Measurements from ENCODE around the gene GABRB1. TPM values are rescaled to one million over a fixed set of nuclear protein-coding genes. Genes with fewer than 3 reads are reported as not detected.

GABRB1 gene
- total and polyA plus RNA-seq, 2 experiments from 2014 or later, result 0.26 to 0.97 TPM

DNA sequence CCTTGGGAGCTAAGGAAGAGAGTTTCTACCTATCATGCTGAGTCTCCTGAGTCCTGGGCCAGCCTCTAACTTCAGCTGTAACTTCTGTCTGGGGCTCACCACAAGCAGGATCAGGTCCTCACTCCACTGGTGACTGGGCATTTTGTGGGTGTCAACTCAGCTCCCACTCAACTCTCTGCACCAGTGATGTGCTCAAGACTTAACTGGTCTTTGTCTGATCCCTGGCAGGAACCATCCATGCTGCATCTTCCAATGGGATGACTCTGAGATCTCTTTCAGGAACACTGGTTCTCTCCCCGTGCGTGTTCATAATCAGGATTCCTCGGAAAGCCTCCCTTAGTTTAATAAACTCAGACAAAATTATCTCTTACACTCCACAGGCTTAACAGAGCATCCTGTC, 349.8 kb downstream of the GABRB1 start:
- peaks cover 7% of the 10 kb centered on the region; the same call in 2 of the 3 replicates for H3K9me3 Mint-ChIP-seq
- Histone ChIP-seq H3K27ac (ENCODE audit: low read depth) (no peak overlapping the region), H3K4me1 (ENCODE audit: insufficient read depth) (no peaks in the 10 kb centered on the region), H3K36me3 (ENCODE audit: insufficient read depth) (no peaks in the 10 kb centered on the region), H3F3A (replicated peaks; ENCODE audit: low read depth) (no peaks in the 10 kb centered on the region), H3K4me2 (no peak overlapping the region), H4K20me1 (replicated peaks; ENCODE audit: insufficient read depth) (no peaks in the 10 kb centered on the region), H3K9me2 (ENCODE audit: insufficient read depth) (no peaks in the 10 kb centered on the region), H2AFZ (no peak overlapping the region), H3K79me2 (replicated peaks; ENCODE audit: insufficient read depth) (no peaks in the 10 kb centered on the region), H3K27me3 (ENCODE audit: insufficient read depth) (no peaks in the 10 kb centered on the region), H3K4me3 (no peak overlapping the region)
- DNase-seq (ENCODE audit: low spot score) (no peak), ATAC-seq (no peak)
- H3K27ac Mint-ChIP-seq, result no peak overlapping the region
- no peak overlapping the region for H3K4me3 Mint-ChIP-seq
- no peaks in the 10 kb centered on the region for H3K36me3 Mint-ChIP-seq (ENCODE audit: low read depth)
- H3K4me1 Mint-ChIP-seq, result no peaks in the 10 kb centered on the region
- TF ChIP-seq NANOG (IDR thresholded peaks at IDR 0.05; ENCODE audit: borderline replicate concordance), result no peak
- peaks cover 2% of the 10 kb centered on the region for H3K27me3 Mint-ChIP-seq (ENCODE audit: insufficient read depth, low read depth, poor library complexity)

DNA sequence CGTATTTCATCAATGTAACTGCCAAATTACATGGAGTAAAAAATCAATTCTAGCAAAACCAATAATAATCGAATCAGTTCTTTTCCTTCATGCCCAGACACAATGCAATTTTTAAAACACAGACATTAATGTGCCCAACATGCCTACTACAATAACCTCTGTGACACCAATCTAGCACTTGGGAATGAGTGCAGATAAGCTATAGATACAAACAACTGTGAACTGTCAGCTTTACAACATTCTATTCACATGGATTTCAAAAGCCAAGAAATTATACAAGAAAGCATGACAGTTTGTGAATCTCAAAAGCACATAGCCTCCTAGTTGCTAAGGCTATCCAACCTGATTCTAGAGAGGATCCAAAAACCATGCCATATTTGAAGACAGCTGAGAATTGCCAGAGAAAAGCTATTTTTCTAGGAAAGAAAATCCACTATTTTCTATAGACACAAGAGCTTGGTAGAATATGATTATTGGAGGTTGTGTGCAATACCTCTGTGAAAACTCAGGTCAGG, 351.5 kb downstream of the GABRB1 start:
- H3K9me3 Mint-ChIP-seq, result no peaks in the 10 kb centered on the region
- Histone ChIP-seq H3K27ac (ENCODE audit: low read depth) (no peak overlapping the region), H3K4me1 (ENCODE audit: insufficient read depth) (no peaks in the 10 kb centered on the region), H3K4me2 (no peak overlapping the region), H3F3A (replicated peaks; ENCODE audit: low read depth) (no peaks in the 10 kb centered on the region), H3K27me3 (ENCODE audit: insufficient read depth) (no peaks in the 10 kb centered on the region), H3K36me3 (ENCODE audit: insufficient read depth) (no peaks in the 10 kb centered on the region), H2AFZ (no peak overlapping the region), H3K4me3 (no peak overlapping the region), H3K79me2 (replicated peaks; ENCODE audit: insufficient read depth) (no peaks in the 10 kb centered on the region), H4K20me1 (replicated peaks; ENCODE audit: insufficient read depth) (no peaks in the 10 kb centered on the region), H3K9me2 (ENCODE audit: insufficient read depth) (no peaks in the 10 kb centered on the region)
- H3K36me3 Mint-ChIP-seq (ENCODE audit: low read depth), result no peaks in the 10 kb centered on the region
- H3K27ac Mint-ChIP-seq, result no peak overlapping the region
- DNase-seq (ENCODE audit: low spot score) (no peak), ATAC-seq (no peak)
- no peak overlapping the region for H3K4me3 Mint-ChIP-seq
- no peaks in the 10 kb centered on the region for H3K4me1 Mint-ChIP-seq
- no peaks in the 10 kb centered on the region for H3K27me3 Mint-ChIP-seq (ENCODE audit: insufficient read depth, low read depth, poor library complexity)
- TF ChIP-seq STAT1 (IDR thresholded peaks at IDR 0.05; ENCODE audit: unreplicated experiment) (no peak), JUNB (IDR thresholded peaks at IDR 0.05; ENCODE audit: unreplicated experiment) (no peak), POLR2AphosphoS5 (IDR thresholded peaks at IDR 0.05; ENCODE audit: low read depth) (no peak), ZNF331 (CRISPR knock-in tag; IDR thresholded peaks at IDR 0.05; ENCODE audit: low read depth) (no peak), CREB1 (CRISPR knock-in tag; IDR thresholded peaks at IDR 0.05; ENCODE audit: low read depth) (no peak), ZNF114 (CRISPR knock-in tag; IDR thresholded peaks at IDR 0.05) (no peak), EZH2phosphoT487 (IDR thresholded peaks at IDR 0.05; ENCODE audit: unreplicated experiment) (no peak)
- TF ChIP-seq, protein P1, sequence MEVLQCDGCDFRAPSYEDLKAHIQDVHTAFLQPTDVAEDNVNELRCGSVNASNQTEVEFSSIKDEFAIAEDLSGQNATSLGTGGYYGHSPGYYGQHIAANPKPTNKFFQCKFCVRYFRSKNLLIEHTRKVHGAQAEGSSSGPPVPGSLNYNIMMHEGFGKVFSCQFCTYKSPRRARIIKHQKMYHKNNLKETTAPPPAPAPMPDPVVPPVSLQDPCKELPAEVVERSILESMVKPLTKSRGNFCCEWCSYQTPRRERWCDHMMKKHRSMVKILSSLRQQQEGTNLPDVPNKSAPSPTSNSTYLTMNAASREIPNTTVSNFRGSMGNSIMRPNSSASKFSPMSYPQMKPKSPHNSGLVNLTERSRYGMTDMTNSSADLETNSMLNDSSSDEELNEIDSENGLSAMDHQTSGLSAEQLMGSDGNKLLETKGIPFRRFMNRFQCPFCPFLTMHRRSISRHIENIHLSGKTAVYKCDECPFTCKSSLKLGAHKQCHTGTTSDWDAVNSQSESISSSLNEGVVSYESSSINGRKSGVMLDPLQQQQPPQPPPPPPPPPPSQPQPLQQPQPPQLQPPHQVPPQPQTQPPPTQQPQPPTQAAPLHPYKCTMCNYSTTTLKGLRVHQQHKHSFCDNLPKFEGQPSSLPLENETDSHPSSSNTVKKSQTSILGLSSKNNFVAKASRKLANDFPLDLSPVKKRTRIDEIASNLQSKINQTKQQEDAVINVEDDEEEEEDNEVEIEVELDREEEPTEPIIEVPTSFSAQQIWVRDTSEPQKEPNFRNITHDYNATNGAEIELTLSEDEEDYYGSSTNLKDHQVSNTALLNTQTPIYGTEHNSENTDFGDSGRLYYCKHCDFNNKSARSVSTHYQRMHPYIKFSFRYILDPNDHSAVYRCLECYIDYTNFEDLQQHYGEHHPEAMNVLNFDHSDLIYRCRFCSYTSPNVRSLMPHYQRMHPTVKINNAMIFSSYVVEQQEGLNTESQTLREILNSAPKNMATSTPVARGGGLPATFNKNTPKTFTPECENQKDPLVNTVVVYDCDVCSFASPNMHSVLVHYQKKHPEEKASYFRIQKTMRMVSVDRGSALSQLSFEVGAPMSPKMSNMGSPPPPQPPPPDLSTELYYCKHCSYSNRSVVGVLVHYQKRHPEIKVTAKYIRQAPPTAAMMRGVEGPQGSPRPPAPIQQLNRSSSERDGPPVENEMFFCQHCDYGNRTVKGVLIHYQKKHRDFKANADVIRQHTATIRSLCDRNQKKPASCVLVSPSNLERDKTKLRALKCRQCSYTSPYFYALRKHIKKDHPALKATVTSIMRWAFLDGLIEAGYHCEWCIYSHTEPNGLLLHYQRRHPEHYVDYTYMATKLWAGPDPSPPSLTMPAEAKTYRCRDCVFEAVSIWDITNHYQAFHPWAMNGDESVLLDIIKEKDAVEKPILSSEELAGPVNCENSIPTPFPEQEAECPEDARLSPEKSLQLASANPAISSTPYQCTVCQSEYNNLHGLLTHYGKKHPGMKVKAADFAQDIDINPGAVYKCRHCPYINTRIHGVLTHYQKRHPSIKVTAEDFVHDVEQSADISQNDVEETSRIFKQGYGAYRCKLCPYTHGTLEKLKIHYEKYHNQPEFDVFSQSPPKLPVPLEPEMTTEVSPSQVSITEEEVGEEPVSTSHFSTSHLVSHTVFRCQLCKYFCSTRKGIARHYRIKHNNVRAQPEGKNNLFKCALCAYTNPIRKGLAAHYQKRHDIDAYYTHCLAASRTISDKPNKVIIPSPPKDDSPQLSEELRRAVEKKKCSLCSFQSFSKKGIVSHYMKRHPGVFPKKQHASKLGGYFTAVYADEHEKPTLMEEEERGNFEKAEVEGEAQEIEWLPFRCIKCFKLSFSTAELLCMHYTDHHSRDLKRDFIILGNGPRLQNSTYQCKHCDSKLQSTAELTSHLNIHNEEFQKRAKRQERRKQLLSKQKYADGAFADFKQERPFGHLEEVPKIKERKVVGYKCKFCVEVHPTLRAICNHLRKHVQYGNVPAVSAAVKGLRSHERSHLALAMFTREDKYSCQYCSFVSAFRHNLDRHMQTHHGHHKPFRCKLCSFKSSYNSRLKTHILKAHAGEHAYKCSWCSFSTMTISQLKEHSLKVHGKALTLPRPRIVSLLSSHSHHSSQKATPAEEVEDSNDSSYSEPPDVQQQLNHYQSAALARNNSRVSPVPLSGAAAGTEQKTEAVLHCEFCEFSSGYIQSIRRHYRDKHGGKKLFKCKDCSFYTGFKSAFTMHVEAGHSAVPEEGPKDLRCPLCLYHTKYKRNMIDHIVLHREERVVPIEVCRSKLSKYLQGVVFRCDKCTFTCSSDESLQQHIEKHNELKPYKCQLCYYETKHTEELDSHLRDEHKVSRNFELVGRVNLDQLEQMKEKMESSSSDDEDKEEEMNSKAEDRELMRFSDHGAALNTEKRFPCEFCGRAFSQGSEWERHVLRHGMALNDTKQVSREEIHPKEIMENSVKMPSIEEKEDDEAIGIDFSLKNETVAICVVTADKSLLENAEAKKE (CRISPR knock-in tag; IDR thresholded peaks at IDR 0.05), result no peak
- TF ChIP-seq, protein P2, sequence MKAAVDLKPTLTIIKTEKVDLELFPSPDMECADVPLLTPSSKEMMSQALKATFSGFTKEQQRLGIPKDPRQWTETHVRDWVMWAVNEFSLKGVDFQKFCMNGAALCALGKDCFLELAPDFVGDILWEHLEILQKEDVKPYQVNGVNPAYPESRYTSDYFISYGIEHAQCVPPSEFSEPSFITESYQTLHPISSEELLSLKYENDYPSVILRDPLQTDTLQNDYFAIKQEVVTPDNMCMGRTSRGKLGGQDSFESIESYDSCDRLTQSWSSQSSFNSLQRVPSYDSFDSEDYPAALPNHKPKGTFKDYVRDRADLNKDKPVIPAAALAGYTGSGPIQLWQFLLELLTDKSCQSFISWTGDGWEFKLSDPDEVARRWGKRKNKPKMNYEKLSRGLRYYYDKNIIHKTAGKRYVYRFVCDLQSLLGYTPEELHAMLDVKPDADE (IDR thresholded peaks at IDR 0.05), result no peak
- TF ChIP-seq, protein P3, sequence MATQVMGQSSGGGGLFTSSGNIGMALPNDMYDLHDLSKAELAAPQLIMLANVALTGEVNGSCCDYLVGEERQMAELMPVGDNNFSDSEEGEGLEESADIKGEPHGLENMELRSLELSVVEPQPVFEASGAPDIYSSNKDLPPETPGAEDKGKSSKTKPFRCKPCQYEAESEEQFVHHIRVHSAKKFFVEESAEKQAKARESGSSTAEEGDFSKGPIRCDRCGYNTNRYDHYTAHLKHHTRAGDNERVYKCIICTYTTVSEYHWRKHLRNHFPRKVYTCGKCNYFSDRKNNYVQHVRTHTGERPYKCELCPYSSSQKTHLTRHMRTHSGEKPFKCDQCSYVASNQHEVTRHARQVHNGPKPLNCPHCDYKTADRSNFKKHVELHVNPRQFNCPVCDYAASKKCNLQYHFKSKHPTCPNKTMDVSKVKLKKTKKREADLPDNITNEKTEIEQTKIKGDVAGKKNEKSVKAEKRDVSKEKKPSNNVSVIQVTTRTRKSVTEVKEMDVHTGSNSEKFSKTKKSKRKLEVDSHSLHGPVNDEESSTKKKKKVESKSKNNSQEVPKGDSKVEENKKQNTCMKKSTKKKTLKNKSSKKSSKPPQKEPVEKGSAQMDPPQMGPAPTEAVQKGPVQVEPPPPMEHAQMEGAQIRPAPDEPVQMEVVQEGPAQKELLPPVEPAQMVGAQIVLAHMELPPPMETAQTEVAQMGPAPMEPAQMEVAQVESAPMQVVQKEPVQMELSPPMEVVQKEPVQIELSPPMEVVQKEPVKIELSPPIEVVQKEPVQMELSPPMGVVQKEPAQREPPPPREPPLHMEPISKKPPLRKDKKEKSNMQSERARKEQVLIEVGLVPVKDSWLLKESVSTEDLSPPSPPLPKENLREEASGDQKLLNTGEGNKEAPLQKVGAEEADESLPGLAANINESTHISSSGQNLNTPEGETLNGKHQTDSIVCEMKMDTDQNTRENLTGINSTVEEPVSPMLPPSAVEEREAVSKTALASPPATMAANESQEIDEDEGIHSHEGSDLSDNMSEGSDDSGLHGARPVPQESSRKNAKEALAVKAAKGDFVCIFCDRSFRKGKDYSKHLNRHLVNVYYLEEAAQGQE (IDR thresholded peaks at IDR 0.05; ENCODE audit: unreplicated experiment), result no peak

All from GM23338 (cell line).